Hepatocyte (in vitro differentiated cells): ENCODE data around the gene MAPKBP1. TPM values are rescaled to one million over a fixed set of nuclear protein-coding genes. Genes with fewer than 3 reads are reported as not detected.

Experiments
- DNase-seq: peaks from one replicate; pipeline ENCODE4 v3.0.0-alpha.2; 2016; ENCODE audit warnings: low spot score
- H2AFZ ChIP-seq: fragments of 200-600 bp; sonication (generic); 2 replicates; pipeline ENCODE4 v1.6.0; 2016; ENCODE audit warnings: antibody characterized with exemption, mild to moderate bottlenecking
- H3K27ac ChIP-seq: fragments of 200-600 bp; sonication (generic); 2 replicates; pipeline ENCODE4 v1.5.1; 2016; ENCODE audit warnings: mild to moderate bottlenecking
- H3K27me3 ChIP-seq: fragments of 200-600 bp; sonication (generic); 2 replicates; pipeline ENCODE4 v1.6.1; 2016
- H3K36me3 ChIP-seq: fragments of 200-600 bp; sonication (generic); replicated peaks from 2 replicates; pipeline ENCODE4 v1.5.1; 2016; ENCODE audit warnings: low read depth; ENCODE audit not compliant: insufficient read depth
- H3K4me1 ChIP-seq: fragments of 200-600 bp; sonication (generic); 2 replicates; pipeline ENCODE4 v1.5.1; 2016; ENCODE audit warnings: mild to moderate bottlenecking, moderate library complexity; ENCODE audit not compliant: insufficient read depth
- H3K4me2 ChIP-seq: fragments of 200-600 bp; sonication (generic); 2 replicates; pipeline ENCODE4 v1.6.0; 2016
- H3K4me3 ChIP-seq: fragments of 200-600 bp; sonication (generic); 2 replicates; pipeline ENCODE4 v1.5.1; 2016; ENCODE audit warnings: mild to moderate bottlenecking
- H3K79me2 ChIP-seq: fragments of 200-600 bp; sonication (generic); 2 replicates; pipeline ENCODE4 v1.6.0; 2017; ENCODE audit warnings: mild to moderate bottlenecking
- H3K9me2 ChIP-seq: fragments of 200-600 bp; sonication (generic); replicated peaks from 2 replicates; pipeline ENCODE4 v1.6.0; 2017; ENCODE audit warnings: mild to moderate bottlenecking; ENCODE audit not compliant: insufficient read depth
- H3K9me3 ChIP-seq: fragments of 200-600 bp; sonication (generic); 2 replicates; pipeline ENCODE4 v1.5.1; 2016; ENCODE audit warnings: low read depth, mild to moderate bottlenecking
- H4K20me1 ChIP-seq: fragments of 200-600 bp; sonication (generic); 2 replicates; pipeline ENCODE4 v1.6.0; 2016; ENCODE audit warnings: mild to moderate bottlenecking; ENCODE audit not compliant: insufficient read depth, poor library complexity, severe bottlenecking
- CTCF ChIP-seq: fragments of 200-600 bp; sonication (generic); IDR thresholded peaks from 2 replicates; pipeline ENCODE4 v1.5.1; 2016; ENCODE audit warnings: antibody characterized with exemption, mild to moderate bottlenecking; ENCODE audit not compliant: poor library complexity
- EZH2 ChIP-seq: fragments of 200-600 bp; sonication (generic); IDR thresholded peaks from 2 replicates; pipeline ENCODE4 v1.6.1; 2016; ENCODE audit warnings: antibody characterized with exemption, mild to moderate bottlenecking, borderline replicate concordance
- EZH2phosphoT487 ChIP-seq: fragments of 200-600 bp; sonication (generic); IDR thresholded peaks from one replicate; pipeline ENCODE4 v1.6.1; 2018; ENCODE audit warnings: antibody characterized with exemption, mild to moderate bottlenecking, low read depth, moderate library complexity; ENCODE audit not compliant: unreplicated experiment, severe bottlenecking
- WGBS: methylation state at CpG from one replicate; pipeline ENCODE4 v1.1.6; 2016; ENCODE audit warnings: low lambda C conversion rate; ENCODE audit errors: missing lambda C conversion rate; 5-methylcytosine and 5-hydroxymethylcytosine counted together
- polyA plus RNA-seq: library from polyadenylated mRNA; unstranded; fragments of >200 nt; fragmentation: Nextera tagmentation; extraction: Ambion mirVana; gene quantifications from 2 replicates; pipeline ENCODE4 v1.2.1, GENCODE V29; 2016
- total RNA-seq: library from RNA; depleted of rRNA; stranded (reverse); fragments of >200 nt; gene quantifications from 2 replicates; pipeline ENCODE4 v1.2.3, GENCODE V29; 2014

Gene MAPKBP1
- total and polyA plus RNA-seq, 2 experiments from 2014 or later = 18.6 to 24.5 TPM

DNA sequence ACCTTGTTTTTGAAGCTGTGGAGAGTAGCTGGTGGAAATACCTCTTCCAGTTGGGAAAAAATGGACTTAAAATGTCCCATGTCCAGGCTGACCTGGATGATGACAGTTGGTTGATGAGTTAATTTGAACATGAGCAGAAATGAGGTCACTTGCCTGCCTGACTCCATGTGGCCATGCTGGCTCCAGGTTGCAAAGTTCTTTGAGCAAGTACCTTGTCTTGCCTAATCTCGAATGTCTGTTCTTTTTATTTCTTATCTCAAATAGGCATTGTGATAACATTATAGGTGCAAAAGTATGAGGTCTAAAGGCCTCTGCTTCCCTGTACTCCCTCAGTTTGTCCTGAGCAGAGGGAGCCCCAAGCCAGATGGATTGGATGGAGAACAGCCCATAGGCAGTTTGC, 9.0 kb downstream of the MAPKBP1 start:
- TF ChIP-seq CTCF = no peak
- TF ChIP-seq EZH2 = no peak
- no peak for TF ChIP-seq EZH2phosphoT487
- Histone ChIP-seq H4K20me1 (no peaks in the 10 kb centered on the region), H3K9me2 (no peaks in the 10 kb centered on the region), H3K27me3 (no peaks in the 10 kb centered on the region), H2AFZ (no peak overlapping the region), H3K4me2 (no peak overlapping the region), H3K4me1 (peaks cover 33% of the 10 kb centered on the region), H3K9me3 (no peaks in the 10 kb centered on the region), H3K36me3 (no peaks in the 10 kb centered on the region), H3K4me3 (no peak overlapping the region), H3K79me2 (peaks cover 73% of the 10 kb centered on the region), H3K27ac (peak overlapping the region; percentile 84)
- 53% methylated on average over 1 of the region's 1 CpG for WGBS
- peak; percentile 31 for DNase-seq

GRCh38 chr15:41788262-41788661, 14.0 kb downstream of the MAPKBP1 start:
- Histone ChIP-seq H2AFZ (no peak overlapping the region), H3K4me3 (no peak overlapping the region), H3K27ac (peak overlapping the region; percentile 97), H3K27me3 (no peaks in the 10 kb centered on the region), H3K4me1 (peaks cover 50% of the 10 kb centered on the region), H3K79me2 (peaks cover 82% of the 10 kb centered on the region), H3K9me3 (no peaks in the 10 kb centered on the region), H4K20me1 (no peaks in the 10 kb centered on the region), H3K9me2 (no peaks in the 10 kb centered on the region), H3K4me2 (peak overlapping the region; percentile 22), H3K36me3 (no peaks in the 10 kb centered on the region)
- 71% methylated on average over 3 of the region's 3 CpGs for whole genome bisulfite sequencing
- no peak for TF ChIP-seq CTCF
- TF ChIP-seq EZH2 = no peak
- no peak for TF ChIP-seq EZH2phosphoT487
- no peak for DNase-seq

- Histone ChIP-seq H4K20me1 (no peaks in the 10 kb centered on the region), H3K4me2 (peak overlapping the region; percentile 58), H3K9me3 (no peaks in the 10 kb centered on the region), H3K79me2 (peaks cover 86% of the 10 kb centered on the region), H3K36me3 (no peaks in the 10 kb centered on the region), H3K4me3 (no peak overlapping the region), H3K4me1 (peaks cover 57% of the 10 kb centered on the region), H3K9me2 (no peaks in the 10 kb centered on the region), H2AFZ (no peak overlapping the region), H3K27me3 (no peaks in the 10 kb centered on the region), H3K27ac (peak overlapping the region; percentile 97)
- 45% methylated on average over 4 of the region's 4 CpGs for WGBS
- DNase-seq = peak; percentile 65
- TF ChIP-seq EZH2 (no peak), CTCF (no peak), EZH2phosphoT487 (no peak)
These were observed 15.0 kb downstream of the MAPKBP1 start for GRCh38 chr15:41789236-41789635.

DNA sequence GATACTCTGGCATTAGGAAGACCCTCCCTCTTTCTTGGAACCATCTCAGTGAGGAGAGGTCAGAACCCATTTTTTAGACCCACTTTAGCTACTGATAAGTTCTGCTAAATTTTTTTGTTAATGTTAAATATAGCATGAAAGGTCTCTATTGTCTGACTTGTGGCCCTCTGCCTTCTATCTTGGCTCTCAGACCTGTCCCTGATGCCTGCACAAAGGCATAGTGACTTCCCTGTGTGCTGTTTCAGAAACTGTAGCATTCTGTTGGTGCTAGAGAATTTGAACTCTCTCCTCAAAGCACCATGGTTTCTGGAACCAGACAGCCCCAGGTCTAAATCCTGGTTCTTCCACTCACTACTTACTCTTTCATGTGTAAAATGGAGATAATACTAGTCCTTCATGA, 15.4 kb downstream of the MAPKBP1 start:
- Histone ChIP-seq H3K4me3 (no peak overlapping the region), H4K20me1 (no peaks in the 10 kb centered on the region), H3K79me2 (peaks cover 87% of the 10 kb centered on the region), H3K36me3 (no peaks in the 10 kb centered on the region), H3K4me2 (peak overlapping the region; percentile 58), H3K27me3 (no peaks in the 10 kb centered on the region), H3K4me1 (peaks cover 57% of the 10 kb centered on the region), H3K9me3 (no peaks in the 10 kb centered on the region), H3K9me2 (no peaks in the 10 kb centered on the region), H3K27ac (peak overlapping the region; percentile 97), H2AFZ (no peak overlapping the region)
- TF ChIP-seq CTCF (no peak), EZH2phosphoT487 (no peak), EZH2 (no peak)
- no peak for DNase-seq
